ENCODE measurements around the gene NEMP1. TPM values are rescaled to one million over a fixed set of nuclear protein-coding genes. Genes with fewer than 3 reads are reported as not detected.

NEMP1 gene
- total RNA-seq, 1 donor from 2014 or later, result 14.1 TPM

GRCh38 chr12:57049119-57049446 is 29.5 kb downstream of the NEMP1 start:
- H3K4me3 ChIP-seq, result no peak overlapping the region
- no peak for TF ChIP-seq CTCF (IDR thresholded peaks at IDR 0.05)

GRCh38 chr12:57048423-57049118 is 30.0 kb downstream of the NEMP1 start:
- ATAC-seq (no peak), DNase-seq (no peak)
- TF ChIP-seq CTCF (IDR thresholded peaks at IDR 0.05), result no peak
- Histone ChIP-seq H3K27ac (no peak overlapping the region), H3K27me3 (no peaks in the 10 kb centered on the region), H3K4me1 (peaks cover 3% of the 10 kb centered on the region), H3K36me3 (no peaks in the 10 kb centered on the region), H3K4me3 (no peak overlapping the region), H3K9me3 (no peaks in the 10 kb centered on the region)
- intact Hi-C loops (cut with DNase I), result no loop called here

More at GRCh38 chr12:57049119-57049446, 29.5 kb downstream of the NEMP1 start:
- ATAC-seq (peak; percentile 33), DNase-seq (no peak)
- no peaks in the 10 kb centered on the region for H3K27me3 ChIP-seq
- no peaks in the 10 kb centered on the region for H3K9me3 ChIP-seq
- peaks cover 3% of the 10 kb centered on the region for H3K4me1 ChIP-seq
- no peak overlapping the region for H3K27ac ChIP-seq
- H3K36me3 ChIP-seq, result no peaks in the 10 kb centered on the region
- intact Hi-C loops (cut with DNase I), result no loop called here

- ATAC-seq (no peak), DNase-seq (no peak)
- no peaks in the 10 kb centered on the region for H3K9me3 ChIP-seq
- peaks cover 3% of the 10 kb centered on the region for H3K4me1 ChIP-seq
- H3K4me3 ChIP-seq, result no peak overlapping the region
- TF ChIP-seq CTCF (IDR thresholded peaks at IDR 0.05), result no peak
- no peaks in the 10 kb centered on the region for H3K27me3 ChIP-seq
- H3K36me3 ChIP-seq, result no peaks in the 10 kb centered on the region
- no peak overlapping the region for H3K27ac ChIP-seq
- intact Hi-C loops (cut with DNase I), result no loop called here
Measured at GRCh38 chr12:57047981-57048380, 30.6 kb downstream of the NEMP1 start.

GRCh38 chr12:57046947-57047890 is 31.4 kb downstream of the NEMP1 start:
- no peak overlapping the region for H3K4me3 ChIP-seq
- H3K9me3 ChIP-seq, result no peaks in the 10 kb centered on the region
- H3K4me1 ChIP-seq, result peaks cover 3% of the 10 kb centered on the region
- H3K27me3 ChIP-seq, result no peaks in the 10 kb centered on the region
- peak overlapping the region; percentile 36 for H3K27ac ChIP-seq
- peak; percentile 56 for ATAC-seq
- no peak for DNase-seq
- TF ChIP-seq CTCF (IDR thresholded peaks at IDR 0.05), result no peak
- intact Hi-C loops (cut with DNase I), result no loop called here
- H3K36me3 ChIP-seq, result no peaks in the 10 kb centered on the region

- no peaks in the 10 kb centered on the region for H3K36me3 ChIP-seq
- peaks cover 3% of the 10 kb centered on the region for H3K4me1 ChIP-seq
- H3K9me3 ChIP-seq, result no peaks in the 10 kb centered on the region
- ATAC-seq, result peak; percentile 30
- no peak for DNase-seq
- no peaks in the 10 kb centered on the region for H3K27me3 ChIP-seq
- intact Hi-C loops (cut with DNase I), result no loop called here
- H3K4me3 ChIP-seq, result no peak overlapping the region
- no peak overlapping the region for H3K27ac ChIP-seq
- no peak for TF ChIP-seq CTCF (IDR thresholded peaks at IDR 0.05)
Measured at GRCh38 chr12:57046086-57046791, 32.4 kb downstream of the NEMP1 start.

Measured in upper lobe of right lung (tissue), 1 donor.